Activated CD8-positive, alpha-beta memory T cell treated with anti-CD3 and anti-CD28 coated beads, Interleukin-2, amount 50 U/mL, for 24 hours (primary cell): ENCODE measurements around the gene MRPL58.

ENCODE experiments used
- DNase-seq: peaks from one replicate; pipeline ENCODE4 v3.0.0-alpha.2; 2020; ENCODE audit errors: extremely low read depth

MRPL58 gene

GRCh38 chr17:75047398-75048098 is 35.1 kb downstream of the MRPL58 start:
- no peak for DNase-seq

GRCh38 chr17:75048249-75048878 is 35.9 kb downstream of the MRPL58 start:
- no peak for DNase-seq

- DNase-seq, result no peak
Observed at GRCh38 chr17:75049057-75049456, 36.6 kb downstream of the MRPL58 start.

- DNase-seq, result no peak
Observed at GRCh38 chr17:75049706-75050105, 37.2 kb downstream of the MRPL58 start.

- DNase-seq, result no peak
Observed at GRCh38 chr17:75051941-75052340, 39.5 kb downstream of the MRPL58 start.

- no peak for DNase-seq
Observed at GRCh38 chr17:75059369-75060345, 47.2 kb downstream of the MRPL58 start.

- DNase-seq, result no peak
Observed at GRCh38 chr17:75060434-75061054, 48.1 kb downstream of the MRPL58 start.

GRCh38 chr17:75061055-75061438 is 48.6 kb downstream of the MRPL58 start:
- no peak for DNase-seq

GRCh38 chr17:75061618-75062017 is 49.1 kb downstream of the MRPL58 start:
- no peak for DNase-seq

GRCh38 chr17:75063201-75063600 is 50.7 kb downstream of the MRPL58 start:
- DNase-seq, result no peak

GRCh38 chr17:75063626-75064025 is 51.2 kb downstream of the MRPL58 start:
- DNase-seq, result no peak

- DNase-seq, result no peak
Observed at GRCh38 chr17:75064040-75064439, 51.6 kb downstream of the MRPL58 start.

GRCh38 chr17:75064460-75064859 is 52.0 kb downstream of the MRPL58 start:
- DNase-seq, result no peak

GRCh38 chr17:75064867-75065561 is 52.5 kb downstream of the MRPL58 start:
- no peak for DNase-seq

GRCh38 chr17:75065562-75066151 is 53.2 kb downstream of the MRPL58 start:
- DNase-seq, result no peak

- DNase-seq, result no peak
Observed at GRCh38 chr17:75067856-75068255, 55.4 kb downstream of the MRPL58 start.

- DNase-seq, result no peak
Observed at GRCh38 chr17:75068750-75069149, 56.3 kb downstream of the MRPL58 start.

- DNase-seq, result no peak
Observed at GRCh38 chr17:75069783-75070182, 57.3 kb downstream of the MRPL58 start.
